ENCODE data around the gene SLIT1.

SLIT1 gene

GRCh38 chr10:96971324-96971723 is 214.4 kb downstream of the SLIT1 start:
- ATAC-seq: no peak

GRCh38 chr10:96968682-96969423 is 216.9 kb downstream of the SLIT1 start:
- TF ChIP-seq ZFP3 (CRISPR knock-in tag; IDR thresholded peaks at IDR 0.05): no peak
- no peak for TF ChIP-seq ARNTL (CRISPR knock-in tag; IDR thresholded peaks at IDR 0.05; ENCODE audit: borderline replicate concordance, low read depth)
- no peak for TF ChIP-seq TCF4 (CRISPR knock-in tag; IDR thresholded peaks at IDR 0.05; ENCODE audit: borderline replicate concordance)
- TF ChIP-seq OSR1 (CRISPR knock-in tag; IDR thresholded peaks at IDR 0.05): no peak
- no peak for TF ChIP-seq ESRRG (CRISPR knock-in tag; IDR thresholded peaks at IDR 0.05)
- no peak for TF ChIP-seq CSDC2 (CRISPR knock-in tag; IDR thresholded peaks at IDR 0.05)
- no peak for TF ChIP-seq RARB (CRISPR knock-in tag; IDR thresholded peaks at IDR 0.05)
- TF ChIP-seq ISL1 (CRISPR knock-in tag; IDR thresholded peaks at IDR 0.05): no peak
- TF ChIP-seq TOX (CRISPR knock-in tag; IDR thresholded peaks at IDR 0.05; ENCODE audit: borderline replicate concordance): no peak
- TF ChIP-seq ZC3H10 (CRISPR knock-in tag; IDR thresholded peaks at IDR 0.05): no peak
- no peak for TF ChIP-seq POU6F1 (CRISPR knock-in tag; IDR thresholded peaks at IDR 0.05; ENCODE audit: borderline replicate concordance, low read depth)
- no peak for TF ChIP-seq CSRNP3 (CRISPR knock-in tag; IDR thresholded peaks at IDR 0.05)
- TF ChIP-seq ZFP30 (CRISPR knock-in tag; IDR thresholded peaks at IDR 0.05): no peak
- no peak for TF ChIP-seq GLIS3 (CRISPR knock-in tag; IDR thresholded peaks at IDR 0.05)
- TF ChIP-seq ZNF70 (CRISPR knock-in tag; IDR thresholded peaks at IDR 0.05): no peak
- TF ChIP-seq CREB5 (CRISPR knock-in tag; IDR thresholded peaks at IDR 0.05; ENCODE audit: low read depth): no peak
- ATAC-seq: no peak

More at GRCh38 chr10:96971324-96971723, 214.4 kb downstream of the SLIT1 start:
- TF ChIP-seq CSRNP3 (CRISPR knock-in tag; IDR thresholded peaks at IDR 0.05) (no peak), PPARA (CRISPR knock-in tag; IDR thresholded peaks at IDR 0.05; ENCODE audit: borderline replicate concordance) (no peak), TOX (CRISPR knock-in tag; IDR thresholded peaks at IDR 0.05; ENCODE audit: borderline replicate concordance) (no peak), ZC3H10 (CRISPR knock-in tag; IDR thresholded peaks at IDR 0.05) (no peak), CSDC2 (CRISPR knock-in tag; IDR thresholded peaks at IDR 0.05) (no peak), POU6F1 (CRISPR knock-in tag; IDR thresholded peaks at IDR 0.05; ENCODE audit: borderline replicate concordance, low read depth) (no peak), ESRRG (CRISPR knock-in tag; IDR thresholded peaks at IDR 0.05) (no peak), ZNF565 (CRISPR knock-in tag; conservative IDR thresholded peaks at IDR 0.05; ENCODE audit: low read depth) (no peak)

- ATAC-seq: no peak
- TF ChIP-seq POU6F1 (CRISPR knock-in tag; IDR thresholded peaks at IDR 0.05; ENCODE audit: borderline replicate concordance, low read depth) (no peak), BACH2 (CRISPR knock-in tag; IDR thresholded peaks at IDR 0.05; ENCODE audit: borderline replicate concordance) (no peak), ISL1 (CRISPR knock-in tag; IDR thresholded peaks at IDR 0.05) (no peak), SNAI2 (CRISPR knock-in tag; IDR thresholded peaks at IDR 0.05) (no peak), CSDC2 (CRISPR knock-in tag; IDR thresholded peaks at IDR 0.05) (no peak), ZNF70 (CRISPR knock-in tag; IDR thresholded peaks at IDR 0.05) (no peak)
Observed at GRCh38 chr10:96967847-96968246, 217.9 kb downstream of the SLIT1 start.
